ENCODE results near the gene ATP10B.
"Not testable (repeated sequence)": the region's sequence is repeated elsewhere in the genome, so short reads cannot be mapped to it uniquely, and the experiment has no call there.

The ATP10B gene

GRCh38 chr5:160835818-160836528 lies 16.0 kb downstream of the ATP10B start:
- TF ChIP-seq CTCF (IDR thresholded peaks at IDR 0.05), result no peak

DNA sequence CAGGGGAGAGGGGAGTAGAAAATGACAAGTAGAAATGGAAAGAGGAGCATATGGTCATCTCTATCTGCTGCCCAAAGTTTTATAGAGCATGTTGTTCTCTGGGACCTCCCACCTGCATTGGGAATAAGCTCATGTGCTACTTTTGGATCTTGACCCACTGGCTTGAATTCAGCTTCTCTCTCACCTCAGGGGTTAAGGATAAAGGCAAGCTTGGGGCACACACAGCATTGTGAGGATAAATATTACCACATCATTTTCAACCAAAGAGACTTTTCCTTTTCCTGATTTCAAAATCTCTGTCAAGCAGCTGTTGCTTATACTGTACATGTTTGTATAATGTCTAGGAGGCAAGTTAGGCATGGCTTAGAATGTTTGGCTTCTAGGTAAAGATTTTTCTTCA lies 16.6 kb downstream of the ATP10B start:
- Histone ChIP-seq H3K27ac (no peak overlapping the region), H3K4me1 (ENCODE audit: control insufficient read depth in 1 of 2, insufficient read depth in 1 of 2, low read depth in 1 of 2, low read length in 1 of 2) (no peaks in the 10 kb centered on the region), H3K4me3 (ENCODE audit: low read depth in 1 of 2, low read length in 1 of 2) (no peak overlapping the region), H3K27me3 (no peaks in the 10 kb centered on the region), H3K9me3 (no peaks in the 10 kb centered on the region), H3K36me3 (no peaks in the 10 kb centered on the region)
- TF ChIP-seq CTCF (IDR thresholded peaks at IDR 0.05), result no peak

More at GRCh38 chr5:160835818-160836528, 16.0 kb downstream of the ATP10B start:
- Histone ChIP-seq H3K27me3 (no peaks in the 10 kb centered on the region), H3K27ac (no peak overlapping the region), H3K9me3 (no peaks in the 10 kb centered on the region), H3K4me3 (ENCODE audit: low read depth in 1 of 2, low read length in 1 of 2) (no peak overlapping the region), H3K4me1 (ENCODE audit: control insufficient read depth in 1 of 2, insufficient read depth in 1 of 2, low read depth in 1 of 2, low read length in 1 of 2) (no peaks in the 10 kb centered on the region), H3K36me3 (no peaks in the 10 kb centered on the region)

DNA sequence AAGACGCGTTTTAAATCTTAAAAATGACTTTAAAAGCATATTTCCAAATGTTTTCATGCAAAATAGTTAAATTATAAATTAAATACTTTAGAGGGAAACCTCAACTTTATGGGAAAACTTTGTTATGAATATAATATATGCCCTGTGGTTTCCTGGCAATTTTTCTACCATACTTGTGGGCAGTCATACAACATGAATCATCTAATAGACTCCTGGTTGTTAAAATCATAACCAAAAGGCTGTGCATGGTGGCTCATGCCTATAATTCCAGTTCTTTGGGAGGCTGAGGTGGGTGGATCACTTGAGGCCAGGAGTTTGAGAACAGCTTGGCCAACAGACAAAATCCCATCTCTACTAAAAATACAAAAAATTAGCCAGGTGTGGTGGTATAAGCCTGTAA lies 18.2 kb downstream of the ATP10B start:
- TF ChIP-seq CTCF (IDR thresholded peaks at IDR 0.05), result no peak
- no peaks in the 10 kb centered on the region for H3K36me3 ChIP-seq
- no peak overlapping the region for H3K4me3 ChIP-seq (ENCODE audit: low read depth in 1 of 2, low read length in 1 of 2)
- H3K9me3 ChIP-seq, result no peaks in the 10 kb centered on the region
- H3K27ac ChIP-seq, result no peak overlapping the region
- no peaks in the 10 kb centered on the region for H3K27me3 ChIP-seq
- H3K4me1 ChIP-seq (ENCODE audit: control insufficient read depth in 1 of 2, insufficient read depth in 1 of 2, low read depth in 1 of 2, low read length in 1 of 2), result no peaks in the 10 kb centered on the region

- Histone ChIP-seq H3K9me3 (no peaks in the 10 kb centered on the region), H3K4me1 (ENCODE audit: control insufficient read depth in 1 of 2, insufficient read depth in 1 of 2, low read depth in 1 of 2, low read length in 1 of 2) (no peaks in the 10 kb centered on the region), H3K36me3 (no peaks in the 10 kb centered on the region), H3K4me3 (ENCODE audit: low read depth in 1 of 2, low read length in 1 of 2) (no peak overlapping the region), H3K27ac (no peak overlapping the region), H3K27me3 (no peaks in the 10 kb centered on the region)
- TF ChIP-seq CTCF (IDR thresholded peaks at IDR 0.05), result no peak
Measured at GRCh38 chr5:160831801-160832200, 20.2 kb downstream of the ATP10B start.

DNA sequence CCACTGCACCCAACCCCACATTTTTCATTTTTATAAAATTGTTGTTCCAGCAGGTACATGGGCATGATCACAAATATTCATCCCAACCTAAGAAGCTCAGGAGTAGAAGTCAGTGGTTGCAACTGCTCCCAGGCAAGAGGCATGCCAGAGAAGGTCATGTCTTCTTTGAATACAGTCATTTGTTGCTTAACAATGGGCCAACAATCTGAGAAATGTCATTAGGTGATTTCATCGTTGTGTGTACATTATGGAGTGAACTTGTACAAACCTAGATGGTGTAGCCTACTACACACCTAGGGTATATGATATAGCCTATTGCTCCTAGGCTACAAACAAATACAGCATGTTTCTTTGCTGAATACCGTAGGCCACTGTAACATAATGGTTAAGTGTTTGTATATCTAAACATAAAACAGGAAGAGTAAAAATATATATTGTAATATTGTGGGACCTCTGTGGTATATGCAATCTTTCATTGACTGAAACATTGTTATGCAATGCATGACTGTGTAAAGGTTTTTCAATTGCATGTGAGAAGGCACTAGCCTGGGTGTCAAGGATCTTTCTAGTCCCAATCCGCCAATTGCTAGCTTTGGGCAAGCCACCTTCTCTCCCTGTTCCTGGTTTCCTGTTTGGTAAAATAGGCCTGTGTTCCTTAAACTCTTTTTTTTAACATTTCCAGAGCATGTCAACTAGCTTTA lies 27.6 kb downstream of the ATP10B start:
- Histone ChIP-seq H3K36me3 (no peaks in the 10 kb centered on the region), H3K9me3 (no peaks in the 10 kb centered on the region), H3K27ac (no peak overlapping the region), H3K4me1 (ENCODE audit: control insufficient read depth in 1 of 2, insufficient read depth in 1 of 2, low read depth in 1 of 2, low read length in 1 of 2) (peaks cover 0 to 4% of the 10 kb centered on the region in 2 experiments), H3K27me3 (no peaks in the 10 kb centered on the region), H3K4me3 (ENCODE audit: low read depth in 1 of 2, low read length in 1 of 2) (no peak overlapping the region)
- TF ChIP-seq CTCF (IDR thresholded peaks at IDR 0.05), result no peak

- H3K27ac ChIP-seq, H3K9me3 ChIP-seq: not testable (repeated sequence)
Measured at GRCh38 chr5:160812996-160813395, 39.0 kb downstream of the ATP10B start.

More at GRCh38 chr5:160812996-160813395, 39.0 kb downstream of the ATP10B start:
- H3K4me1 ChIP-seq (ENCODE audit: control insufficient read depth in 1 of 2, insufficient read depth in 1 of 2, low read depth in 1 of 2, low read length in 1 of 2); H3K4me3 ChIP-seq (ENCODE audit: low read depth in 1 of 2, low read length in 1 of 2); H3K27me3 ChIP-seq; H3K36me3 ChIP-seq: not testable (repeated sequence)

Data from neutrophil (primary cell).